Ureter (tissue), 1 donor: Measurements from ENCODE around the gene LENG9. TPM values are rescaled to one million over a fixed set of nuclear protein-coding genes. Genes with fewer than 3 reads are reported as not detected.
"Not testable (repeated sequence)": the region's sequence is repeated elsewhere in the genome, so short reads cannot be mapped to it uniquely, and the experiment has no call there.

Source experiments
- DNase-seq: peaks from one replicate; pipeline ENCODE4 v3.0.0-alpha.2; 2020; ENCODE audit warnings: low spot score
- total RNA-seq: library from RNA; stranded (reverse); gene quantifications from one replicate; pipeline ENCODE4 v1.2.4, GENCODE V29; 2023
- donor health status: DM: yes; HTN: yes; CAD: no.

LENG9 gene
- 10.2 TPM for total RNA-seq

GRCh38 chr19:54463531-54464043 lies at the start of gene LENG9:
LENG9 (minus strand) TSS chr19:54463778; CDS start chr19:54463526, 252 bp downstream.
- peak; percentile 98 for DNase-seq

GRCh38 chr19:54509200-54509940 lies 45.8 kb upstream of the LENG9 start:
- DNase-seq = not testable (repeated sequence)

- not testable (repeated sequence) for DNase-seq
Measured at GRCh38 chr19:54508487-54508886, 44.9 kb upstream of the LENG9 start.

- DNase-seq = no peak
Measured at GRCh38 chr19:54507824-54508223, 44.2 kb upstream of the LENG9 start.

GRCh38 chr19:54507038-54507717 lies 43.6 kb upstream of the LENG9 start:
- DNase-seq = not testable (repeated sequence)

- no peak for DNase-seq
Measured at GRCh38 chr19:54506079-54506478, 42.5 kb upstream of the LENG9 start.

GRCh38 chr19:54505542-54505941 lies 42.0 kb upstream of the LENG9 start:
- not testable (repeated sequence) for DNase-seq

- no peak for DNase-seq
Measured at GRCh38 chr19:54502518-54503048, 39.0 kb upstream of the LENG9 start, which contains the start of gene LAIR2. LAIR2 (plus strand) TSS chr19:54502831; CDS start chr19:54502919, 88 bp downstream.

GRCh38 chr19:54498451-54498772 lies 34.8 kb upstream of the LENG9 start:
- DNase-seq = not testable (repeated sequence)

GRCh38 chr19:54497747-54498450 lies 34.3 kb upstream of the LENG9 start:
- DNase-seq = not testable (repeated sequence)

- DNase-seq = not testable (repeated sequence)
Measured at GRCh38 chr19:54495284-54495683, 31.7 kb upstream of the LENG9 start.

GRCh38 chr19:54493967-54494585 lies 30.5 kb upstream of the LENG9 start:
- no peak for DNase-seq

GRCh38 chr19:54493056-54493455 lies 29.5 kb upstream of the LENG9 start:
- not testable (repeated sequence) for DNase-seq

GRCh38 chr19:54492568-54492967 lies 29.0 kb upstream of the LENG9 start:
- DNase-seq = no peak

- no peak for DNase-seq
Measured at GRCh38 chr19:54489766-54490165, 26.2 kb upstream of the LENG9 start.

- no peak for DNase-seq
Measured at GRCh38 chr19:54489341-54489740, 25.8 kb upstream of the LENG9 start.

- DNase-seq = no peak
Measured at GRCh38 chr19:54485851-54486250, 22.3 kb upstream of the LENG9 start.

GRCh38 chr19:54484451-54484850 lies 20.9 kb upstream of the LENG9 start:
- DNase-seq = no peak

- DNase-seq = no peak
Measured at GRCh38 chr19:54482889-54483288, 19.3 kb upstream of the LENG9 start.

- DNase-seq = no peak
Measured at GRCh38 chr19:54481326-54481930, 17.9 kb upstream of the LENG9 start.

- DNase-seq = no peak
Measured at GRCh38 chr19:54480051-54480450, 16.5 kb upstream of the LENG9 start.
